ENCODE results near the gene SPAG17.

GRCh38 chr1:118159569-118159968, 25.5 kb downstream of the SPAG17 start:
- TF ChIP-seq REST (IDR thresholded peaks at IDR 0.05; ENCODE audit: insufficient read depth in 1 of 2, low read depth in 2 of 2, low read length in 2 of 2) (no peak), TAF1 (IDR thresholded peaks at IDR 0.05; ENCODE audit: borderline replicate concordance, insufficient read depth, low read length) (no peak)
